Neural crest cell (in vitro differentiated cells): ENCODE measurements around the gene NAP1L1. TPM values are rescaled to one million over a fixed set of nuclear protein-coding genes. Genes with fewer than 3 reads are reported as not detected.

Experiments used
- DNase-seq: peaks from one replicate; pipeline ENCODE4 v3.0.0; 2021; ENCODE audit warnings: low read depth, mixed read lengths, low spot score
- H3K27ac Mint-ChIP-seq: one replicate; pipeline ENCODE4 v1.8.0; 2021; ENCODE audit warnings: mild to moderate bottlenecking, mixed read lengths; ENCODE audit not compliant: unreplicated experiment
- H3K27me3 Mint-ChIP-seq: 2 replicates; pipeline ENCODE4 v1.8.0; 2021; ENCODE audit warnings: low read depth, mild to moderate bottlenecking, mixed read lengths
- H3K36me3 Mint-ChIP-seq: 2 replicates; pipeline ENCODE4 v1.8.0; 2021; ENCODE audit warnings: low read depth, mild to moderate bottlenecking, mixed read lengths
- H3K4me1 Mint-ChIP-seq: 2 replicates; pipeline ENCODE4 v1.8.0; 2021; ENCODE audit warnings: mixed read lengths
- H3K4me3 Mint-ChIP-seq: one replicate; pipeline ENCODE4 v1.8.0; 2021; ENCODE audit warnings: mild to moderate bottlenecking, mixed read lengths
- H3K9me3 Mint-ChIP-seq: 2 replicates; pipeline ENCODE4 v1.8.0; 2021; ENCODE audit warnings: mixed read lengths
- total RNA-seq: library from RNA; stranded (reverse); gene quantifications from 2 replicates; pipeline ENCODE4 v1.2.1, GENCODE V29; 2021
- TF ChIP-seq, protein P1 (sequence below): fragments of 200-600 bp; sonication (generic); conservative IDR thresholded peaks from 2 replicates; pipeline ENCODE4 v1.5.0; 2021; ENCODE audit warnings: antibody characterized with exemption, mild to moderate bottlenecking

The NAP1L1 gene
- total RNA-seq, 1 donor from 2014 or later, result 1,116 TPM

DNA sequence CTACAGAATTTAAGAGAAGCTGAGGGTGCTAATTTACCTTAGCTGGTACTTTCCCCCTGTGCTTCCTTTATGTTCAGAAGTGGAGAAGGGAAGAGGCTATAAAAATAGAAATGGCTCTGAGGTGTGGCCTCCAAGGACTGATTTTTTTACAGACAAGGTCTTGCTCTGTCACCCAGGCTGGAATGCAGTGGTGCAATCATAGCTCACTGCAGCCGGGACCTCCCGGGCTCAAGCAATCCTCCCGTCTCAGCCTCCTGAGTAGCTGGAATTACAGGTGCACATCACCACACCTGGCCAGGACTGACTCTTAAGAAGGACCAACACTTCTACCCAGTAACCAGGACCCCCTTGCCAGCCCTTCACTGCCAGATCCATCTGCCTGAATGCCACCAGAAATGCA is 23.9 kb upstream of the NAP1L1 start:
- H3K4me1 Mint-ChIP-seq, result no peaks in the 10 kb centered on the region
- TF ChIP-seq, protein P1, sequence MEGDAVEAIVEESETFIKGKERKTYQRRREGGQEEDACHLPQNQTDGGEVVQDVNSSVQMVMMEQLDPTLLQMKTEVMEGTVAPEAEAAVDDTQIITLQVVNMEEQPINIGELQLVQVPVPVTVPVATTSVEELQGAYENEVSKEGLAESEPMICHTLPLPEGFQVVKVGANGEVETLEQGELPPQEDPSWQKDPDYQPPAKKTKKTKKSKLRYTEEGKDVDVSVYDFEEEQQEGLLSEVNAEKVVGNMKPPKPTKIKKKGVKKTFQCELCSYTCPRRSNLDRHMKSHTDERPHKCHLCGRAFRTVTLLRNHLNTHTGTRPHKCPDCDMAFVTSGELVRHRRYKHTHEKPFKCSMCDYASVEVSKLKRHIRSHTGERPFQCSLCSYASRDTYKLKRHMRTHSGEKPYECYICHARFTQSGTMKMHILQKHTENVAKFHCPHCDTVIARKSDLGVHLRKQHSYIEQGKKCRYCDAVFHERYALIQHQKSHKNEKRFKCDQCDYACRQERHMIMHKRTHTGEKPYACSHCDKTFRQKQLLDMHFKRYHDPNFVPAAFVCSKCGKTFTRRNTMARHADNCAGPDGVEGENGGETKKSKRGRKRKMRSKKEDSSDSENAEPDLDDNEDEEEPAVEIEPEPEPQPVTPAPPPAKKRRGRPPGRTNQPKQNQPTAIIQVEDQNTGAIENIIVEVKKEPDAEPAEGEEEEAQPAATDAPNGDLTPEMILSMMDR, result no peak
- H3K9me3 Mint-ChIP-seq, result no peaks in the 10 kb centered on the region
- H3K4me3 Mint-ChIP-seq, result no peak overlapping the region
- no peaks in the 10 kb centered on the region for H3K36me3 Mint-ChIP-seq
- no peak for DNase-seq
- H3K27me3 Mint-ChIP-seq, result no peaks in the 10 kb centered on the region
- no peak overlapping the region for H3K27ac Mint-ChIP-seq

DNA sequence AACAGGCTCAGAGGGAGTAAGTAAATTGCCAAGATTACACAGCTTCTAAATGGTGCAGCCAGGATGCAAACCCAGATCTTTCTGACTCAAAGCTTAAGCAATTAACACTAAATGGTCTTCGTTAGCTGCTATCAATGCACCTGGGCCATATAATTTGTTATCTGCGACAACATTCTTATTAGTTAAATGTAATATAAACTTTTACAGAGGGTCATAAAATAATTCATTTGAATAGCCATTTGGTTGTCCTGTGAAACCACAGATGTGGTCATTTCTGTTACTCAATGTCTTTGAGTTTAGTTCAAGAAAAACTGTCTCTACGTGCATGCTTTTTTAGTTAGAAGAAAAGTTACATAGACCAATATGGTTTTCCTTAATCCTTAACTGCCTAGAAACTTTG is 22.1 kb upstream of the NAP1L1 start:
- no peak for DNase-seq
- Mint-ChIP-seq H3K4me3 (no peak overlapping the region), H3K4me1 (no peaks in the 10 kb centered on the region), H3K36me3 (no peaks in the 10 kb centered on the region), H3K27ac (no peak overlapping the region), H3K9me3 (no peaks in the 10 kb centered on the region), H3K27me3 (no peaks in the 10 kb centered on the region)
- TF ChIP-seq, protein P1, result no peak

DNA sequence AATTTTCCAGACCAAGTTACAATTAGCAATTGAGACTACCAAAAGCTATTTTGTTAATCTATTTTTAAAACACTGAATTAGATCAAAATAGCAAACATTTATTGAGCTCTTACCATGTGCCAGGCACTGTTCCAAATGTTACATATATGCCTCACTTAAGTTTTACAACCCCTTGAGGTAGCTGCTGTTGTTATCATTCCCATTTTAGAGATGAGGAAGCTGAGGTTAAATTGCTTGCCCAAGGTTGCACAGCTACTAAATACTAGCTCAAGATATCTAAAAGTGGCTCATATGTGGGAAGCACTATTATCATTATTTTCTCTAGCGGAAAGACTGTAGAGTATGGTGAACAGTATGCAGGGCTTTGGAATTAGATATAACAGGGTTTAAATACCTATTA is 19.5 kb upstream of the NAP1L1 start:
- TF ChIP-seq, protein P1, result no peak
- no peak for DNase-seq
- Mint-ChIP-seq H3K27ac (no peak overlapping the region), H3K4me1 (no peaks in the 10 kb centered on the region), H3K9me3 (no peaks in the 10 kb centered on the region), H3K27me3 (no peaks in the 10 kb centered on the region), H3K4me3 (no peak overlapping the region), H3K36me3 (no peaks in the 10 kb centered on the region)

DNA sequence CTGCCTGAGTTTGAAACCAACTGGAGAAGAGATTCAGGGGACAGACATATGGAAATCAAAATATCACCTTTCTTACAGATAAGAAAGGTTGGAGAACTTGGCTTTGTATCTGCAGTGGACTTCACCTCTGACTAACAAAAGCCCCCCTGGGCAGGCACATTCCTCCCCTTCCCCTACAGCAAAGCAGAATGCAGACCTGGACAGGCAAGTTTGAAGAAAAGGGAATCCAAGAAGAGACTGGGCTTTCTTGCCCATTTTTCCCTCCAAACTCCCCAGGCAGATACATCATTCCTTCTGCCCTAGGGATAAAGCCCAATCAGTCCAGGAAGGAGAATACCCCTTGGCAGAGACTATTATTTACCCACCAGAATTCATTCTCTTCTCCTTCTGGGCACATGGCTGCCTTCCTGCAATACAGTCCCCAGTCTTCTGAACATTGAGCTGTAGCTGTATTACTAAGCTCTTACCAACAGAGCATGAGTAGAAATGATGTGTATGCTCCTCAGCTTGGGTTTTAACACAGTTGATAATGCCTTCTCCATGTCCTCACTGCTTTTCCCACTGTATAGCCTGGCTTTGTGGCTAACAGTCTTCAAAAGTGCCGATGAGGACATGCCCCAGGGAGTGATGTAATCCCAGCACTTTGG is 17.4 kb upstream of the NAP1L1 start:
- H3K4me3 Mint-ChIP-seq, result no peak overlapping the region
- H3K27me3 Mint-ChIP-seq, result no peaks in the 10 kb centered on the region
- H3K9me3 Mint-ChIP-seq, result no peaks in the 10 kb centered on the region
- no peak overlapping the region for H3K27ac Mint-ChIP-seq
- H3K4me1 Mint-ChIP-seq, result no peaks in the 10 kb centered on the region
- TF ChIP-seq, protein P1, result no peak
- DNase-seq, result no peak
- H3K36me3 Mint-ChIP-seq, result no peaks in the 10 kb centered on the region

DNA sequence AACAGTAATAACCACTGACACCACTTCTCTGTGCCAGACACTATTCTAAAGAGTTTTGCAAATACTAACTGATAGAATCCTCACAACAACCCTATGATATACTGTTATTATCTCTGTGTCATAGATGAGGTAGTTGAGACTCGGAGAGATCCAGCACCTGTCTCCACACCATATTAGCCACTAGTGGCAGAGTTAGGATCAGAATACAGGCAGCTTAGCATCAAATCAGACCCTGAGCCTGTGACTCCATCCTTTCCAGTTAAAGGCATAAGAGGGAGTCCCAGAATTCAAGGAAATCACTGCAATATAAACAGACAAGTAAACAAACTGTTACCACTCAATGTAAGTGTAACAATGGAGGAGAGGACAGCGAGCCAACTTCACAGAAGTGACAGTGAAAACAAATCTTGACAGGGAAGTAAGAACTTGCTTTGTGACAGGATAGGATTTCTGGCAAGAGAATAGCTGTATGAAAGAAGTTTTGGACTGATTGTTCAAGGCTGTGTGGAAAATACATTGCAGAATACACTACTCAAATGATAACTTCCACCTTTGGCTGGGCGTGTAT is 11.7 kb upstream of the NAP1L1 start:
- TF ChIP-seq, protein P1, result no peak
- H3K4me3 Mint-ChIP-seq, result no peak overlapping the region
- no peak overlapping the region for H3K27ac Mint-ChIP-seq
- no peaks in the 10 kb centered on the region for H3K27me3 Mint-ChIP-seq
- H3K36me3 Mint-ChIP-seq, result no peaks in the 10 kb centered on the region
- H3K4me1 Mint-ChIP-seq, result no peaks in the 10 kb centered on the region
- H3K9me3 Mint-ChIP-seq, result no peaks in the 10 kb centered on the region
- no peak for DNase-seq
